Eye (tissue), 1 donor: ENCODE results near the gene MAGEA8.
"Not testable (repeated sequence)": the region's sequence is repeated elsewhere in the genome, so short reads cannot be mapped to it uniquely, and the experiment has no call there.

ENCODE experiments used
- DNase-seq: peaks from one replicate; pipeline ENCODE4 v3.0.0-alpha.2; 2015

Gene MAGEA8

DNA sequence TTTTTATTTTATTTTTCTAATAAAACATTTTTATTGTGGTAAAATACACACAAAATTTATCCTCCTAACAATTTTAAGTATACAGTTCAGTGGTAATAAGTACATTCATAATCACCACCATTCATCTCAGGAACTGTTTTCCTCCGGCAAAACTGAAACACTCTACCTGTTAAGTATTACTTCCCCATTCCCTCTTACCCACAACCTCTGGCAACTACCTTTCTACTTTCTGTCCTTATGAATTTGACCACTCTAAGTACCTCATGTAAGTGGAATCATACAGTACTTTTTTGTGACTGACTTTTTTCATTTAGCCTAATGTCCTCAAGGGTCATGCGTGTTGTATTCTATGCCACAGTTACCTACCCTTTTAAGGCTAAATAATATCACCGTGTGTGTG, 27.3 kb downstream of the MAGEA8 start:
- DNase-seq, result no peak

GRCh38 chrX:149908727-149909126, 27.7 kb downstream of the MAGEA8 start:
- DNase-seq, result no peak

DNA sequence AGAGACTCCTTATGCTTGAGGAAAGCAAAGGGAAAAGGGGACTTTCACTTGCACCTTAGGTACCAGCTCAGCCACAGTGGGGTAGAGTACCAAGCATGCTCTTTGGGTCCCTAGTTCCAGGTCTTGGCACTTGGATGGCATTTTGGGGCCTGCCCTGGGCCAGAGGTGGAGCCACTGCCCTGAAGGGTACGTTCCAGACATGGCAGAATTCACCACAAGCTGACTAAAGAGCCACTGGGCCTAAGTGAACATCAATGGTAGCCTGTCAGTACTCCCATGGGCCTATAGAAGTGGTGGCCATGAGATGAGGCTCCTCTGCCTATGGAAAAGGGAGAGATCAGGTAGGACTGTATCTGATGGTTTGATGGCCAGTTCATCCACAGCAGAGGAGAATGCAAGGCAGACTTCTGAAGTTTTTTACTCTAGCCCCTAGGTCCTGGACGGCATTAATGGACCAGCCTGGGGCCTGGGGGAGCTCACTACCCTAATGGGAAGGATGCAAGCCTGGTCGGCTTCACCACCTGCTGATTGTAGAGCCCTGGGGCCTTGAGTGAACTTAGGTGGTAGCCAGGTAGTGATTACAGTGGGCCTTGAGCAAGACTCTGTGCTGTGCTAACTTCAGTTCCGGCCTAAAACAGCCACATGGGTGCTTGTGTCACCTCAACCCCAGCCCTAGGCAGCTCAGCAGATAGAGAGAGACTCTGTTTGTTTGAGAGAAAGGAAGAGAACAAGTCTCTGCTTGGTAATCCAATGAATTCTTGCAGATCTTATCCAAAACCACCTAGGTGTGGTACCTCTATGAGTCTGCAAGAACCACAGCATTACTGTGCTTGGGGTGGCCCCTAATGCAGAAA, 28.6 kb downstream of the MAGEA8 start:
- peak; percentile 2 for DNase-seq

GRCh38 chrX:149910178-149910695, 29.3 kb downstream of the MAGEA8 start:
- peak; percentile 45 for DNase-seq

- no peak for DNase-seq
These were observed 35.9 kb downstream of the MAGEA8 start for GRCh38 chrX:149916745-149917392.

GRCh38 chrX:149923836-149924235, 42.9 kb downstream of the MAGEA8 start:
- not testable (repeated sequence) for DNase-seq

- DNase-seq, result not testable (repeated sequence)
These were observed 43.5 kb downstream of the MAGEA8 start for GRCh38 chrX:149924434-149924833.

GRCh38 chrX:149927245-149927963, 46.4 kb downstream of the MAGEA8 start:
- DNase-seq, result not testable (repeated sequence)

- not testable (repeated sequence) for DNase-seq
These were observed 46.9 kb downstream of the MAGEA8 start for GRCh38 chrX:149927964-149928258.

GRCh38 chrX:149928635-149929034, 47.7 kb downstream of the MAGEA8 start:
- not testable (repeated sequence) for DNase-seq

DNA sequence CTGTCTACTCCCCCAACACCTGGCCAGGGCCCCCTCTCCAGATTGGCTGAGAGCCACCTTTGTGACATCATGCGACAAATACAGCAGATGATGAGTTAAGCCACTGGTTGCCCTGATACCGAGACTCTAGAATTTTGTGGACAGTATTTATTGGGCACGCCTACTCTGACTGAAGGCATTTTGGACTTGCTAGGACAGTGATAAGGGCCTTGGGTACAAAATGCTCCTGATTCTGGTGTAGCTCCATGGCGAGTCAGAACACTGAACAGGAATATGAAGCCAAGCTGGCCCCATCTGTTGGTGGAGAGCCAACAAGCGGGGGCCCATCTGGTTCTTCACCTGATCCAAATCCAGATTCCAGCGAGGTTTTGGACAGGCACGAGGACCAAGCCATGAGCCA, 48.4 kb downstream of the MAGEA8 start, which contains the start of gene HSFX4:
Gene HSFX4, plus strand, starts transcription at position 174 of the 400 bp plus-strand sequence. Its CDS starts 72 bp downstream, at position 246.
- DNase-seq, result not testable (repeated sequence)

GRCh38 chrX:149931355-149931754, 50.4 kb downstream of the MAGEA8 start:
- not testable (repeated sequence) for DNase-seq

GRCh38 chrX:149932150-149932549, 51.2 kb downstream of the MAGEA8 start:
- DNase-seq, result not testable (repeated sequence)

- DNase-seq, result not testable (repeated sequence)
These were observed 52.0 kb downstream of the MAGEA8 start for GRCh38 chrX:149932970-149933369.

DNA sequence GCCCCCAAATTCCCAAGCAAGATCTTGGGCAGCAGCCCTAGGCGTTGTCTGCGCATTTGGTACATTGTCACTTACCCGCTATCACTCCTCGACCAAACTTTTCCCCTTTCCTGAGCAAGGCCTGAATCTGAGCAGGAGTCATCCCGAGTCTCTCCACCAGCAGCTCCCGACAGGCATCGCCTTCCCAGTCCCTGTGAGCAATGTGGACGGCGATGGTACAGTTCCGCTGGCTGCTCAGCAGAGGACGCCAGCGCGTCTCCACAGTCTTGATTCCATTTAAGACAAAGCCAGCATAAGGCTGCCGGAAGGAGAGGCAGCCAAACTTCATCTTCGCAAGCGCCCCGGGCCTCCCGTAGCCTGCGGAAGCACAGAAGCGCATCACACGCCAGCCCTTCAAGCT, 52.6 kb downstream of the MAGEA8 start:
- not testable (repeated sequence) for DNase-seq
